HG03457 (cell line): ENCODE results near the gene MAGI1.
"Not testable (repeated sequence)": the region's sequence is repeated elsewhere in the genome, so short reads cannot be mapped to it uniquely, and the experiment has no call there.

Experiments used
- ATAC-seq: cut with Tn5 transposase; IDR thresholded peaks from one replicate; pipeline ENCODE4 v1.9.1; 2021; ENCODE audit warnings: moderate number of reproducible peaks; ENCODE audit not compliant: unreplicated experiment

Gene MAGI1

DNA sequence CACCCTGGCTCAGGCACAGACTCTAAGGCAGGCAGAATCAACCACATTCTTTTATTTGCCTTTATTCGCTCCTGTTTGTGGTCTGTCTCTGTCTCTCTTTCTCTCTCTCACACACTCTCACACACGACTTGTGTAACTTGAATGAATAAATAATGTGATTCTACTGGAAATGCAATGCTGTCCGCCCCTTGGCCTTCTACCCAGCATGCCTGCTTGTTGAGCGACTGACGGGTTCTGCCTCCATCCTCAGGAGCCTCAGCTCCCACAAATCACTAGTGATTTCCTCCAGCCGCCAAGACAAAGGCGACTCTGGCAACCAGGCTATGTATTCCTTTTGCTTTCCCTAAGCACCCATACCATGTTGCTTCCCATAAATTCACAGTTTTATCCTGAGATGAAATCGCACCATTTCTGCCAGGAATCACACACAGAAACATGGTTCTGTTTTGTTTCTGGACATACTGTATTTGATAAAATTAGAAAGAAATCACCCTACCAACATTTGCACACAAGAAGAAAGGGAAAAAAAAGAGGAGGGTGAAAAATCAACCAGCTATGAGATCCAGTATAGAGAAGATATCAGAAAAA, 460.8 kb downstream of the MAGI1 start:
- no peak for ATAC-seq

DNA sequence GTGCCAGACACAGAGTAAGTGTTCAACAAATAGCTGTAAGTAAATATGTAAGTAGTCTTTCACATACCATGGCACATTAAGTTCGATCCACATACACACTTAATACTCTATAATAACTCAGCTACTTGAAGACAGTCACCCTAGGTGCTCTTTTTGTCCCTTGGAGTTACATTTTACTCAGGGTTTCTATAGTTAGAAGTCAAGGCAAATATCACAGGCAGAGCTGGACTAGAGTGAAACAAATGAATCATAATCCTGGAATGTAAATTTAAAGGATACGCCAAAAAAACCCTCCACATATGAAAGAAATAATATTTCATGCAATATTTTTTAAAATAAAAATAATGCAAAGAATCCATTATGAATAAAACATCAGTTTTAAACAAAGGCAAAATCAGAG, 461.8 kb downstream of the MAGI1 start:
- ATAC-seq = no peak

DNA sequence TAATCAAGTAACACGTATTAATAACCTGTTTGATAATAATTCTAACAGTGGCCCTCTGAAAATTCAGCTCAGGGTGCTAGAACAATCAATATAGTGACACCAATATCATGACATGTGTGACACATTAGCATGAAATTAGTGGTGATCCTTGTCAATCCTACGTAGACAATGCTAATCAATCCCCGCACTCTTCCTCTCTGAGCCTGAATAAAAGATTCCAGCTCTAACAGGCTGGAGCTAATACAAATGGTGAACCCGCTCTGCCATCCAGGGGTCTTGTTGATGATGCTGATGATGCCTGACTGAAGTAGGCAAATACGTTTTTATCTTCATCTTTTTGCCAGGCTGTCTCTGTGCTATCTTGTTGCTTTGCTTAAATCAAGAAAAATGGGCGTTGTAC, 462.5 kb downstream of the MAGI1 start:
- no peak for ATAC-seq

DNA sequence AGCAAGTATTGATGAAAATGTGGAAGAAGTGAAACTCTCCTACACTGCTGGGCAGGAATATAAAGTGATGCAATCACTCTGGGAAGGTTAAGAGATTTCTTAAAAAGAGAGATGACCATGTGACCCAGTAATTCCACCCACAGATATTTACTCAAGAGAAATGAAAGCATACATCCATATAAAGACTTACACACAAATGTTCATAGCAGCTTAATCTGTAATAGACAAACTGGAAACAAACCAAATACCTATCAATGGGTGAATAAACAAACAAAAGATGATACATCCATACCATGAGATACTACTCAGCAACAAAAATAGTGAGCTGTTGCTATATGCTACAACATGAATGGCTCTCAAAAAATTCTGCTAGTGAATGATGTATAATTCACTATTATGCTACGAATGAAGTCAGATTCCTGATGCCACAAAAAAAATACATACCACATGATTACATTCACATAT, 463.3 kb downstream of the MAGI1 start:
- no peak for ATAC-seq

DNA sequence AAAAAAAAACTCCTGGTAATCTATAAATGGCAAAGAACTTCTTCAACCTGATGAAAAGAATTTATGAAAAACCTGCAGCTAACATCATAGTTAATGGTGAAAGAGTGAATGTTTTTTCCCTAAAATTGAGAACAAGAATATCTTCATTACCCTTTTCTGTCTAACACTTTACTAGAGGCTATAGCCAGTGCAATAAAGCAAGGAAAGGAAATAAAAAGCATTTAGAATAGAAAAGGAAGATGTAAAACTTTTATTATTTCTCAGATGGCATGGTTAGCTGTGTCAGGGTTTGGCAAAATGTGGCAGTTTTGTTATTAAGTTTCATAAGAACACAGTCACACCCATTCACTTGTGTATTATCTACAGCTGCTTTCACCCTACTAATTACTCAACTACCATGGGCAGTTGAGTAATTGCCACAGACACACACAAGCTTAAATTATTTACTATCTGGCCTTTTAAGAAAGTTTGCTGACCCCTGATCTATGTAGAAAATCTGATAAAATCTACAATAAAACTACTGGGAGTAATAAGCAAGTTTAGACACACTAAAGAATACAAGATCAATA, 465.1 kb downstream of the MAGI1 start:
- no peak for ATAC-seq

DNA sequence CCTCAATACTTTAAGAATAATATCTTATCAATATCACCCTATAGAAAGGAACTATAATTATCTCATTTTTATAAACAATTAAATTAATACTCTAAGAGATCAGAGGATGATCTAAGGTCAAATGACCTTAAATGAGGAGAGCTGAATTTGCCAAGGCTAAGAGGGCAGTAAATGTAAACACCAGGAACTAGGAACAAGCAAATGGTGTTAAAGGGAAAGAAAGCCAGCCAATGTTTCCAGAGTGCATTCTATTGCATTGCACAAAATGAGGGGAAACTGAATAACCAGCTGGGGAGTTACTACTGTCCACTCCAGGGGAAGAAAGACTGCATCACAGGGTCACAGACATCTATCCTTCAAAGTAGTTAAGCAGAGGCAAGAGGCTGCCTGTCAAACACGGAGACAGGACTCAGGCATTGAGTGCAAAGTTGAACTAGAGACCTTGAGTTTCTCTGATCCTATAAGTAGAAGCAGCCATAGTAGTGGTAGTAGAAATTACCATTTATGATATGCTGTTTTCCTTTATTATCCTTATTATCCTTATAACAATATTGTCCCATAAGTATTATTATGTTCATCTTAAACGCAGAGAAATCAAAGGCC, 466.4 kb downstream of the MAGI1 start:
- ATAC-seq = no peak

DNA sequence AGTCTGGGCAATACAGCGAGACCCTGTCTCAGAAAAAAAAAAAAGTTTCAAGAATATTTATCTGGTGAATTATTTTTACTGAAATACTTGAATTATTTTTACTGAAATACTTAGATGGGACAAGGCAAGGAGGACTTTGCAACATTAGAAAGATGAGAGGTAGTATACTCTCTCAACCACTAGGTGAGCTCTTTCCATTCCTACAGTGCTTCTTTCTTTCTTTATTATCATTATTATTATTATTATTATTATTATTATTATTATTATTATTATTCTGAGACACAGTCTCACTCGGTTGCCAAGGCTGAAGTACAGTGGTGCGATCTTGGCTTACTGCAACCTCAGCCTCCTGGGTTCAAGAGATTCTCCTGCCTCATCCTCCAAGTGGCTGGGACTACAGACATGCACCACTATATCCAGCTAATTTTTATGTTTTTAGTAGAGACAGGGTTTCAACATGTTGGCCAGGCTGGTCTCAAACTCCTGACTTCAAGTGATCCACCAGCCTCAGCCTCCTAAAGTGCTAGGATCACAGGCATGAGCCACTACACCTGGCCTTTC, 468.8 kb downstream of the MAGI1 start:
- no peak for ATAC-seq

DNA sequence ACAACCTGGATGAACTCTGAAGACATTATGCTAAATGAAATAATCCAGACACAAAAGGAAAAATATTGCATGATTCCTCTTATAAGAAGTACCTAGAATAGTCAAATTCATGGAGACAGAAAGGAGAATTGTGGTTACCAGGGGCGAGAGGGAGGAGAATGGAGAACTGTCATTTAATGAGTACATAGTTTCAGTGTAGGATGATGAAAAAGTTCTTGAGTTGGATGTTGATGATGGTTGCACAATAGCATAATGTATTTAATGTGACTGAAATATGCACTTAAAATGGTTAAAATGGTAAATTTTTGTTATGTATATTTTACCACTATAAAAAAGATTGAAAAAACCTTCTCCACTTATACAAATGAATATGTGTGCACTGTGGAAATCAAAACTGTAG, 469.6 kb downstream of the MAGI1 start:
- ATAC-seq = no peak

DNA sequence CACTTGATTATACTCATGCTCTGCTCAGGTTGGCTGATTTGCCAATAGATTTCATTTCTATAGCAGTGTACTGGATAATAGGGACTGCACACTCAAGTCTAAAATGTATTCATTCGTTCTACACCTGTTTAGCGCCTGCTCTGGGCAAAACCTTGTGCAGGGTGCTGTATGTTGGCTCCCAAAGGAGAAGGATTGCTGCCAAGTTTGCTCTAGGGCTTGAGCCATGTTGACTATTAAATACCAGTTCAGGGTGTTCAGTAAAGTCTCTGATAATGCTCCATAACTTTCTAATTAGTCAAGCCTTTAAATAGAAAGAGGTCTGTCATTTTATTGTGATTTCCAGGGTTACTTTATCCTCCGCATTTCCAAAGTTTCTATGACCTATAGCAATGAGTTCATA, 470.2 kb downstream of the MAGI1 start:
- no peak for ATAC-seq

DNA sequence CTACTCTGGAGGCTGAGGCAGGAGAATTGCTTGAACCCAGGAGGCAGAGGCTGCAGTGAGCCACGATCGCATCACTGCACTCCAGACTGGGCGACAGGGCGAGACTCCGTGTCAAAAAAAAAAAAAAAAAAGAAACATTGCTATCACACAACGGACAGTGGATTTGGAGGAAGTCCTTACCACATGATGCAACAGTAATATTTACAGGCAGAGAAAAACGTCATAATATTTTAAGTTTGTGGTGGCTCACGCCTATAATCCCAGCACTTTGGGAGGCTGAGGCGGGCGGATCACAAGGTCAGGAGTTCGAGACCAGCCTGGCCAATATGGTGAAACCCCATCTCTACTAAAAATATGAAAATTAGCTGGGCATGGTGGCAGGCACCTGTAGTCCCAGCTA, 473.0 kb downstream of the MAGI1 start:
- not testable (repeated sequence) for ATAC-seq

DNA sequence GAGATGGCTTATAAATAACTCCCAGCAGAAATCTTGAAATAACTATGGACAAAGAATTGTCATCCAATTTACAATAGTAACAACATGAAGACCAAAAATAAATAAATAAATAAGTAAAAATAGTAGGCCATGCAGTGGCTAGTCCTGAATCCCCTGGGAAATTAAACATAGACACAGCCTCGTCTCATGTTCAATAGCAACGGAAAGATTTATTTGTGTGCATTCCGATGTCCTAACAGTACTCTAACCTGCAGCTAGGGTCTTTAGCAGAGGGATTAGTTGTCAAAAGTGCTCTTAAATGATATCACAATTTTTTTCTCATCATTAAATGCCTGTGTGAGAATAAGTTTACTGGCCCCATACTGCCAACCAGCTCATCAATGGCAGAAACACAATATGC, 474.2 kb downstream of the MAGI1 start:
- ATAC-seq = no peak

DNA sequence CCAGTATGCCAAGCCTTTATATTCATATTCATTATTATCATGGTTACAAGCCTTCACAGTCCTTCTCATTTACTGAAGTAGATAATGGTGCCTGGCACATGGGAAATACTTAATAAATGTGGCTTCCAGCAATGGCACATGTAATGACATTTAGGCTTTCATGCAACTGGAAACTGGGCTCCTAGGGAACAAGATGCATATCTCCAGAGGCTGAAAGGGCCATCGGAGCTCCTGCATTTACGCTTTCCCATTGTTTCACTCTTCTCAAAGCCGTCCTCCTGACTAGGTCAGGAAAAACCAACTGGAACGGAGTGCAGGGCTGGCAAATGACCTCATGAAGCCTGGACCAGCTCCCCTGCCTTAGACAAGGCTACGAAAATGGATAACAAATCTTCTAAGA, 474.9 kb downstream of the MAGI1 start:
- no peak for ATAC-seq

DNA sequence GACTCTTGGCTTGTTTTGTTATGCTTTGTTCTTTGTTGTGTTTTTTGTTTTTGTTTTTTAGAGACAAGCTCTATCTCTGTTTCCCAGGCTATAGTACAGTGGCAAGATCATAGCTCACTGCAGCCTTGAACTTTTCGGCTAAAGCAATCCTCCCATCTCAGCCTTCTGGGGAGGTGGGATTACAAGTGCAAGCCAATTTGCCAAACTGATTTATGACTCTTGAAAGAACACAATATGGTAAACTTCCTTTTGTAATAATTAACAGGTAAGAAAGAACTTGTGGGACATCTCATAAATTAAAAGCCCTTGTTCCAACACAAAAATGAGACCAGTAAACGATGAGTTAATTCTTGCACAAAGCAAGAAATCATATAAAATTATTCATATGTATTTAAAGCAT, 476.3 kb downstream of the MAGI1 start:
- no peak for ATAC-seq

DNA sequence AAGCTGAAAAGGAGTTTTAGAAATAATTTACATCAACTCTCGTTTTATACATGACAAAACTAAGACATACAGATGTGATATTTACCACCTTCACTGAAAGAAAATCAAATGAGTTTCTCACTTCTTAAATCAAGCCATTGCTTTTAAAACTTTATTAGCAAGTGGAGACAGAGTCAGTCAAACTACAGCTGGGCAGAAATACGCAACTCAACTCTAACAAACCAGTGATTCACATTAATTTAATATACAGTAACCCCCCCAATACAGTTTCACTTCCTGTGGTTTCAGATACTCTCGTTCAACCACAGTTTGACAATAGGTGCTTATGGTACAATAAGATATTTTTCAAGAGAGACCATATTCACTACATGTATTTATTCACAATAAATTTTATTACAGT, 477.1 kb downstream of the MAGI1 start:
- ATAC-seq = no peak

DNA sequence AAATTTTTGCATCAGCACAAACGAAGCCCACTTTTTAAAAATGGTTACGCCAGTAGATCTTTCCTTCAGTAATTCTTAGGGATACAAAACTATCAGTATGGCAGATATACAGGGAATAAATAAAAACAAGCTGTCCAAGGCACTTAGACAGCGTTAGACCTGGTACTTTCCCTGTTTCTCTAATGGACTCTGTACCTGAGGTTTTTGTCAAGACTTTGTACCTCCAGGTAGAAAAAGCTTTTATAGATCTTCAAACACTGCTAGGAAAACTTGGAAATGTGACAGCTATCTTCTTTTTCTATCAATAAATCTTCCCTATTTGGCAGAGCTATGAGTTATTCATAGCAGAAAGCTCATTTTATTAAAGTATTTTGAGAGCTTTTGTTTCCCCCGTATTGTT, 477.8 kb downstream of the MAGI1 start:
- ATAC-seq = no peak

DNA sequence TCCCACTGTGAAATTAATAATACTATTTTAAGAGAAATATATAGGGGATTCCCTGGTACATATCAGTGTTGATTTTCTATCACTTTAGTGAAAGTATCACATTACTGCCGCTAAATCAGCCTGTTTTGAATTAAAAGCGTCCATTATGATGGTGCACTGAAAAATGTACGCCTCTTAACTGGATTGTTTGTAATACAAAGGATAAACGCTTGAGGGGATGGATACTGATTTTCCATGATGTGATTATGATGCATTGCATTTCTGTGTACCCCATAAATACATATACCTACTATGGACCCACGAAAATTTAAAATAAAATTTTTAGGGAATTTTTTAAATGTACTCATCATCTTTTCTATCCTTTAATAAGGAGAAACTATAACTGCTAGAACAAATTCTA, 478.6 kb downstream of the MAGI1 start:
- no peak for ATAC-seq

DNA sequence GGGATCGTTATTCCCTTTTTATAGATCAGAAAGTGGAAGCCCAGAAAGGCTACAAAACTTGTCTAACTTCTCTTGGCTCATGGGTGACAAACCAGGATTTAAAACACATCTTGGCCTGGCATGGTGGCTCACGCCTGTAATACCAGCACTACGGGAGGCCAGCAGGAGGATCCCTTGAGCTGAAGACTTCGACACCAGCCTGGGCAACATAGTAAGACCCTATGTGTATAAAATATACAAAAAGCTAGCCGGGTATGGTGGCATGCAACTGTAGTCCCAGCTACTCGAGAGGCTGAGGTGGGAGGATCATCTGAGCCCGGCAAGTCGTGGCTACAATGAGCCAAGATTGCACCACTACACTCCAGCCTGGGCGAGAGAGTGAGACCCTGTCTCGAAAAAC, 479.1 kb downstream of the MAGI1 start:
- no peak for ATAC-seq

DNA sequence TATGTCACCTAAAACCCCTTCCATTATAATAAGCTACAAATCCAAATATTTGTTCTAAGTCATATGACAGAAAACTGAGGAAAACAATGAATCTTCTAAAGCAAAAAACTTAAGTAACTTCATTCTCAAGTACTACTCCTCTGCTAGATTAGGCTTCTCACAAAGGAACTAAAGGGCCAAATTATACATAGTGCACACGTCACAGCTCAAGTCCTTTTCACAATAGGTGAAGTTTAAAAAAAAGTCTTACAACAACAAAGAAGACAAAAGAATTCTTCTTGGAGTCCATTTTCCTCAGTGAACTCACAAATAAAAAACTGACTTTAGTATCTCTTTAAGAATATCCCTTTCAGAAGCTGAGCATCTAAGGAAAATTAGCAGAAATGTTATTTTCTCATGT, 479.9 kb downstream of the MAGI1 start:
- no peak for ATAC-seq

DNA sequence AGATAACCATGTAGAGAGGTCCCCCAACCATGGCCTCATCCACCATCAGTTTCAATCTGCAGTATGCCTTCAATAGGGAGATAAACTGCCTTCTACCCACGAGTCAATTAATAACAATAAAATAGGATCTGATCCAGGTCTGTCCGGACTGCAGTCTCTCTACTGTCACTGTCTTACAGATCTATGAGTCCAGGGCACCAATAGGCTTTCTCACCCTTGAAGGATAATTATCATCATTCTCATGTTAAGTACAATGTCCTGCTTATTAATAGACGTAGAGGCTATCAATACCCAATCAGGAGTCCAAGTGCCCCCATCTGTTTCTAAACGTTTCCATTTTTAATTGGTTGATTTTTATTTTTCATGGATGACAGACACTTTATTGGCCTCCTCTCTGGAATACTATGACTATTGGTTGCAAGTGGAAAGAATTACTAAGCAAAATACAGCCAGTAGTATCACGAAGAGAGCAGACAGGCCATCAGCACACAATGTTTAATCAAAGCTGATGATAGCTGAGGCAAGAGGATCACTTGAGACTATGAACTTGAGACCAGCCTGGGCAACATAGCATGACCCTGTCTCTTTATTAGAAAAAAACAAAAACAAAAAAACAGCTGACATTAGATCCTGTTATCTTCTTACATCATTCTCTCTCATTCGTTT, 480.7 kb downstream of the MAGI1 start:
- no peak for ATAC-seq

DNA sequence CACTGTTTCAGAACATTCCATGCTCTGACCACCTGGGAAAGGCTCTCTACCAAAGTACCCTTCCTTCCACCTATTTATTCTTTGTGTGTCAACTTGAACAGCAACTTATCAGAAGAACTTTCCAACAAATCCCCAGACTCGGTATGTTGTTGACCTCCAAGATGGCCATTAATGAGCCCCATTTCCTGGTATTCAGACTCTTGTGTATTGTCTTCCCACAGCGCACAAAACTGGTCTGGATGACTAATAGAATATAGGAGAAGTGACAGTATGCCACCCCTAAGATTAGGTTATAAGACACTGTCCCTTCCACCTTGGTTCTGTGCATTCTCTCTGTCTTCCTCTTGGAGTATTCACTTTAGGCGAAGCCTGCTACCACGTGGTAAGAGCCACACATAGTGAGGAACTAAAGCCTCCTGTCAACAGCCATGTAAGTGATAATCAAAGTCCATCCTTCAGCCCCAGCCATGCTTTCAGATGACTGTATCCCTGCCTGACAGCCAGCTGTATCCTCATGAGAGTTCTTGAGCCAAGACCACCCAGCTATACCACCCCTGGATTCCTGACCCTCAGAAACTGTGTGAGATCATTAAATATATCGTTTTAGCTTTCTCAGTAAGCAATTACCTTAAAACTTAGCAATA, 481.7 kb downstream of the MAGI1 start:
- no peak for ATAC-seq

DNA sequence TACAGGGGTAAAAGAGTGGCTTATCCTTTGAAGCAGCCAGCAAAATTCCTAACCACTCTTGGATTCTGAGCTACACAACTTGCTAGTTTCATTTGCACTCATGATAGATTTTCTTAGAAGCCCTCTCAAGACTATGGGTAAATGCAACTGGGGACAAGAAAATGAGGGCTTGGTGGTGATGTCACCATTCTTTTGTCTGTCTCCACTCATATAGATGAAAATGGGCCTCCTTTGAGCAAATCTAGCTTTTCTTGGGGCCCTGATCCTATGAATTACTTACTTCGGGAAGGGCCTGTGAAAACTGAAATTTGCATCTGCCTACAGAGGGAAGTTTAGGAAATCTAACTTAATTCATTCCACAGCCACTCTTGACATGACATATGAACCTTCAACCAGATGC, 486.3 kb downstream of the MAGI1 start:
- no peak for ATAC-seq

DNA sequence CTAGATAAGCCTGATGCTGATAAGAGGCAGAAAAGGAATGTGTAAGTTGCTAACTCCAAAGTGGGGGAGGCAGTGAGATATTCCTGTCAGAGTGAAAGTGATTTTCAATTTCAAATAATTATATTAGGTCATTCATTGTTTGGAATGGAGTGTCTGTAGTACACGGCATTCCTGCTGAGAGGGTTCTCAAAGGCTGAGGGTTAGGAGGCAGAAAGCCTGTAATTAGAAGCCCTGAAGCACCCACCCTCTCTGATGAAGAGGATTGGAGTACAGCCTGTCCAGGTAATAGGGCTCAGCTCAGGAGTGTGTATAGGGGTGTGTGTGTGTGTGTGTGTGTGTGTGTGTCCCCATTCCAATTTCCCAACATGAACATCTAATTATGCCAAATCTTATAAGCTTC, 486.8 kb downstream of the MAGI1 start:
- no peak for ATAC-seq
